DOHH2 (cell line): ENCODE measurements around the gene NFIX.

Experiments
- H3F3A ChIP-seq: fragments of 200-600 bp; sonication (generic), shearing (Covaris generic); 2 replicates; pipeline ENCODE4 v1.6.0; 2016; ENCODE audit warnings: antibody characterized with exemption, mild to moderate bottlenecking; ENCODE audit not compliant: control insufficient read depth, insufficient read depth
- H3K27ac ChIP-seq: fragments of 200-600 bp; sonication (generic); 2 replicates; pipeline ENCODE4 v1.5.1; 2014; ENCODE audit warnings: low read depth, mild to moderate bottlenecking, low read length, moderate library complexity
- H3K27me3 ChIP-seq: fragments of 200-600 bp; sonication (generic); 2 replicates; pipeline ENCODE4 v1.6.1; 2014; ENCODE audit warnings: mild to moderate bottlenecking, low read length, mixed read lengths; ENCODE audit not compliant: control insufficient read depth
- H3K36me3 ChIP-seq: fragments of 200-600 bp; sonication (generic); 2 replicates; pipeline ENCODE4 v1.6.1; 2014; ENCODE audit warnings: mild to moderate bottlenecking, low read length, moderate library complexity, mixed read lengths; ENCODE audit not compliant: control insufficient read depth
- H3K4me1 ChIP-seq: fragments of 200-600 bp; sonication (generic); 2 replicates; pipeline ENCODE4 v1.6.1; 2014; ENCODE audit warnings: mild to moderate bottlenecking, low read length, mixed read lengths; ENCODE audit not compliant: control insufficient read depth
- H3K4me2 ChIP-seq: fragments of 200-600 bp; sonication (generic); 2 replicates; pipeline ENCODE4 v1.6.0; 2014; ENCODE audit warnings: mild to moderate bottlenecking, low read length, moderate library complexity
- H3K4me3 ChIP-seq: fragments of 200-600 bp; sonication (generic); 2 replicates; pipeline ENCODE4 v1.5.1; 2014; ENCODE audit warnings: mild to moderate bottlenecking, low read length, mixed read lengths
- H3K79me2 ChIP-seq: fragments of 200-600 bp; sonication (generic); 2 replicates; pipeline ENCODE4 v1.6.1; 2014; ENCODE audit warnings: mild to moderate bottlenecking, low read length, mixed read lengths; ENCODE audit not compliant: control insufficient read depth
- H3K9me2 ChIP-seq: fragments of 200-600 bp; sonication (generic); replicated peaks from 2 replicates; pipeline ENCODE4 v1.6.1; 2014; ENCODE audit warnings: mild to moderate bottlenecking, low read length, mixed read lengths; ENCODE audit not compliant: control insufficient read depth
- H3K9me3 ChIP-seq: fragments of 200-600 bp; sonication (generic); 2 replicates; pipeline ENCODE4 v1.6.1; 2014; ENCODE audit warnings: antibody characterized with exemption, low read length, mixed read lengths; ENCODE audit not compliant: control insufficient read depth, insufficient read depth
- H4K20me1 ChIP-seq: fragments of 200-600 bp; sonication (generic); 2 replicates; pipeline ENCODE4 v1.6.0; 2014; ENCODE audit warnings: low read depth, mild to moderate bottlenecking, antibody characterized with exemption, low read length, moderate library complexity; ENCODE audit not compliant: control insufficient read depth, insufficient read depth
- CTCF ChIP-seq: fragments of 200-600 bp; sonication (generic); IDR thresholded peaks from one replicate; pipeline ENCODE4 v1.5.1; 2014; ENCODE audit warnings: antibody characterized with exemption, mild to moderate bottlenecking, low read depth, low read length; ENCODE audit not compliant: poor library complexity, severe bottlenecking
- EZH2phosphoT487 ChIP-seq: fragments of 200-600 bp; sonication (generic); IDR thresholded peaks from 2 replicates; pipeline ENCODE4 v1.6.1; 2017; ENCODE audit warnings: borderline replicate concordance, mild to moderate bottlenecking, antibody characterized with exemption, low read length, moderate library complexity, mixed read lengths

NFIX gene

DNA sequence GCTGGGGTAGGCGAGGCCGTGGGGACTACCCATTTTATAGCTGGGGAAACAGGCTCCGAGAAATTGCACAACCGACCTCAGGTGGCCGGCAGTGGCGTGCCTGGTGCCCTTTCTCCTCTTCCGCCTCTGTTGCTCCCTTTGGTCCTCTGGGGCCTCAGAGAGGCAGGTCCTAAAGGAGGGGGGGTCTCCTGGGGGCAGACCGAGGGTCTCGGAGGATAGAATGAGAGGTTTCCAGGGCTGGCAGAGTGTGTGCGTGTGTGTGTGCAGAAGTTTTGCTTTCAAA, 143.6 kb downstream of the NFIX start:
- Histone ChIP-seq H3K9me2 (no peaks in the 10 kb centered on the region), H3K9me3 (no peaks in the 10 kb centered on the region), H3K79me2 (peaks cover 13% of the 10 kb centered on the region), H3K27ac (no peak overlapping the region), H3F3A (no peaks in the 10 kb centered on the region; the same call in 1 of the 2 replicates), H3K27me3 (no peaks in the 10 kb centered on the region), H3K4me1 (no peaks in the 10 kb centered on the region), H3K36me3 (peaks cover 46% of the 10 kb centered on the region), H3K4me2 (no peak overlapping the region), H4K20me1 (no peaks in the 10 kb centered on the region), H3K4me3 (no peak overlapping the region)
- TF ChIP-seq EZH2phosphoT487 (no peak), CTCF (no peak)

DNA sequence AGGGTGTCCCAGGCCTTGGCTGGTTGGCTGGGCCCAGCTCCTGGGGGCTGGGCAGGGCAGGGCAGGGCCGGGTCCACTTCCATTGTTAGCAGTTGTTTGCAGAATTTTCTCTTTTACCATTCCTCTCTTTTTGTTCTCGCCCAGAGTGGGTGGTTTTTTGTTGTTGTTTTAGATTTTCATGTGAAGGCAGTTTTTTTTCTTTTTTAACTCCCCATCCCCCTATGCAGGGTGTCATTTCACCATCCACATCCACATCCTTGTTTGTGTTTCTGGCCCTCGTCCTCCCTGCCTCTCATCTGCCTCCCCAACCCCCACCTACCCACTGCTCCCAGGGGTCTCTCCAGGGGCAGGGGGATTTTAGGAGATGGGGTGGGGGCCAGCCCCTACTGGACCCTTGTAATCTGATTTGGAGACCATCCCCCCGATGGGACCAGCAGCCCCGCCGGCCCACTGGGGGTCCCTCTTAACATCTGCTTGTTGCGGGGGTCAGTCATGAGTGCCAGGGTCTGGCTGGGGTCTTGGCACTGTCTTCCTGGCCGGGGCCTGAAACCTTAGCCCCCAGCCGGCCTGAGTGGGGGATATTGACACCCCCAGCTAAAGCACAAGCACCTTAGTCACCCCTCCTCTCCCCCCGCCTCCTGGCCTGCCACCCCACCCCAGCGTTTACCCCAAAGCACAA, 144.5 kb downstream of the NFIX start:
- H3K36me3 ChIP-seq, result peaks cover 41% of the 10 kb centered on the region
- H4K20me1 ChIP-seq, result no peaks in the 10 kb centered on the region
- TF ChIP-seq CTCF, result no peak
- TF ChIP-seq EZH2phosphoT487, result no peak

DNA sequence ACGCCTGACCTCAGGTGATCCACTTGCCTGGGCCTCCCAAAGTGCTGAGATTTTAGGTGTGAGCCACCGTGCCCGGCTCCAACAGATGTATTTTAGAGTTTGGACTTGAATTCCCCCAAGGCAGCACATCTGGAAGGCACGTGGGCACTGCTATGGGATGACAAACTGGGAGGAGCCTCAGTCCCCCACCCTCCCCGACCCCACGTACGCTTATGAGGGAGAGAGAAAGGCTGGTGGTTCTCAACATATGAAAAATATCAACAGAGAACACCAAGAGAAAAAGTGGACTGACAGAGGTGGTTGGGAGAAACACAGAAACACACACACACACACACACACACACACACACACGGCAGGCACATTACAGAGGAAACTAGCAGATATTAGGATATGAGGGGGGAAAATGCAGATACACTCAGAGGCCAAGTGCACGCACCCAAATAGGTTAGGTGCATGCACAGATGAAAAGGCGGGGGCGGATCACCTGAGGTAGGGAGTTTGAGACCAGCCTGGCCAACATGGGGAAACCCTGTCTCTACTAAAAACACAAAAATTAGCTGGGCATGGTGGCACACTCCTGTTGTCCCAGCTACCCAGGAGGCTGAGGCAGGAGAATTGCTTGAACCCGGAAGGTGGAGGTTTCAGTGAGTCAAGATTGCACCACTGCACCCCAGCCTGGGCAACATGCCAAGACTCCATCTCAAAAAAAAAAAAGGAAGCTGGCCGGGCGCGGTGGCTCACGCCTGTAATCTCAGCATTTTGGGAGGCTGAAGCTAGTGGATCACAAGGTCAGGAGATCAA, 151.7 kb downstream of the NFIX start:
- Histone ChIP-seq H3K27ac (no peak overlapping the region), H3K9me3 (no peaks in the 10 kb centered on the region)

More for the DNA sequence above, 144.5 kb downstream of the NFIX start:
- H3K9me3 ChIP-seq, result no peaks in the 10 kb centered on the region
- no peaks in the 10 kb centered on the region for H3K27me3 ChIP-seq
- H3K9me2 ChIP-seq, result no peaks in the 10 kb centered on the region
- no peak overlapping the region for H3K4me3 ChIP-seq
- no peak overlapping the region for H3K27ac ChIP-seq
- peaks cover 4% of the 10 kb centered on the region; the same call in 1 of the 2 replicates for H3K79me2 ChIP-seq
- H3F3A ChIP-seq, result no peaks in the 10 kb centered on the region; the same call in 1 of the 2 replicates
- no peak overlapping the region for H3K4me2 ChIP-seq
- no peaks in the 10 kb centered on the region for H3K4me1 ChIP-seq

More for the DNA sequence above, 151.7 kb downstream of the NFIX start:
- no peak for TF ChIP-seq EZH2phosphoT487
- no peak for TF ChIP-seq CTCF
- no peaks in the 10 kb centered on the region for H4K20me1 ChIP-seq
- H3K4me3 ChIP-seq, result no peak overlapping the region
- peaks cover 22% of the 10 kb centered on the region for H3K79me2 ChIP-seq
- H3F3A ChIP-seq, result peaks cover 3% of the 10 kb centered on the region; the same call in 1 of the 2 replicates
- peaks cover 22% of the 10 kb centered on the region for H3K4me1 ChIP-seq
- no peaks in the 10 kb centered on the region for H3K9me2 ChIP-seq
- no peak overlapping the region for H3K4me2 ChIP-seq
- H3K27me3 ChIP-seq, result no peaks in the 10 kb centered on the region
- peaks cover 11% of the 10 kb centered on the region for H3K36me3 ChIP-seq
